ENCODE measurements around the gene FXYD1.

- no peak for TF ChIP-seq CTCF (IDR thresholded peaks at IDR 0.05)
- no peak for TF ChIP-seq POLR2A (IDR thresholded peaks at IDR 0.05)
These were observed 13.3 kb upstream of the FXYD1 start for GRCh38 chr19:35125270-35125717.

All from esophagus squamous epithelium (tissue), 4 donors.